ENCODE data around the gene MAGEH1. TPM values are rescaled to one million over a fixed set of nuclear protein-coding genes. Genes with fewer than 3 reads are reported as not detected.

MAGEH1 gene
- polyA plus RNA-seq, 4 donors, result 0.89 to 124 (median 15.1) TPM

Other genes with a start within 250 kb of the MAGEH1 start
- not detected for gene PAGE5, start 231.8 kb upstream of the MAGEH1 start, polyA plus RNA-seq
- under 1 TPM in 1 of 4 donors, not detected in 3; 0.25 TPM for gene PAGE3, start 187.2 kb upstream of the MAGEH1 start, polyA plus RNA-seq
- gene USP51, start 37.7 kb downstream of the MAGEH1 start, polyA plus RNA-seq, result 1 to 10 TPM in 1 of 4 donors, under 1 TPM in 1, not detected in 2; 0.40 to 9.8 TPM
- under 1 TPM in 1 of 4 donors, not detected in 3; 0.56 TPM for gene FOXR2, start 171.3 kb downstream of the MAGEH1 start, polyA plus RNA-seq

All from small intestine (tissue), 4 donors.